Psoas muscle (tissue), 8 donors: ENCODE results near the gene UBE2E2. TPM values are rescaled to one million over a fixed set of nuclear protein-coding genes. Genes with fewer than 3 reads are reported as not detected.

ENCODE experiments used
- ATAC-seq, 4 donors: fragments of 200-7000 bp; cut with Tn5 transposase; one replicate each; pipeline ENCODE4 v1.9.1; 2020; ENCODE audit warnings: moderate library complexity in 3 of 4, mild to moderate bottlenecking in 2 of 4
- DNase-seq, 2 donors: peaks; one replicate each; pipeline ENCODE4 v3.0.0-alpha.2; 2020
- H3K27ac ChIP-seq: fragments of 200-600 bp; one replicate; pipeline ENCODE4 v1.8.0; 2022
- H3K27me3 ChIP-seq, 3 donors: fragments of 200-600 bp in 1 of 3; one replicate each; pipeline versions ENCODE4 v1.6.1 to v1.8.0; 2013 to 2022; ENCODE audit warnings: low read length in 2 of 3, mild to moderate bottlenecking in 2 of 3, moderate library complexity in 1 of 3; ENCODE audit not compliant: insufficient read depth in 3 of 3
- H3K36me3 ChIP-seq, 2 donors: fragments of 200-600 bp in 1 of 2; one replicate each; pipeline versions ENCODE4 v1.6.1 to v1.8.0; 2013 to 2022; ENCODE audit warnings: low read depth in 1 of 2, mild to moderate bottlenecking in 1 of 2, moderate library complexity in 1 of 2; ENCODE audit not compliant: insufficient read depth in 1 of 2
- H3K4me1 ChIP-seq: fragments of 200-600 bp; one replicate; pipeline ENCODE4 v1.8.0; 2022
- H3K4me3 ChIP-seq: fragments of 200-600 bp; one replicate; pipeline ENCODE4 v1.8.0; 2022; ENCODE audit warnings: mild to moderate bottlenecking
- H3K9me3 ChIP-seq: fragments of 200-600 bp; one replicate; pipeline ENCODE4 v1.8.0; 2022
- CTCF ChIP-seq: fragments of 200-600 bp; IDR thresholded peaks from one replicate; pipeline ENCODE4 v1.8.0; 2022; ENCODE audit warnings: antibody characterized with exemption
- WGBS, 3 donors: extraction: QIAGEN DNeasy Blood & Tissue Kit; methylation state at CpG; one replicate each; pipeline versions ENCODE4 v1.1.6 to v1.1.7; 2013; 5-methylcytosine and 5-hydroxymethylcytosine counted together
- intact Hi-C, 2 donors: fragments of 100-400 bp; cut with DNase I; formaldehyde crosslinking; loops; one replicate each; pipeline versions ENCODE4 v1.11.0 to v1.14.2; 2022
- polyA plus RNA-seq, 3 donors: library from polyadenylated mRNA; stranded (reverse); fragments of 200-250 nt; gene quantifications; one replicate each; pipeline ENCODE4 v1.2.3, GENCODE V29; 2013
- total RNA-seq, 4 donors: library from RNA; stranded (reverse); fragmentation: NEBNext Ultra II Directional in 2 of 4; extraction: Animal tissue kit (Norgen Biotek cat#: 25700) in 2 of 4; gene quantifications; one replicate each; pipeline versions ENCODE4 v1.2.1 to v1.2.4, GENCODE V29; 2021 to 2023
- donor health status: healthy with polysubstance abuse.
- donor health status: DM: no; HTN: no; CAD: no; lungs with moderate emphysema.
- donor health status: Bipolar disorder and iron deficiency.
- donor health status: healthy.
- donor health status: DM: yes; HTN: yes; CAD: no.
- donor health status: DM: no; HTN: no; CAD: no.
- donor health status: DM: no; HTN: no; CAD: no.
- donor health status: DM: yes; HTN: yes; CAD: no.

The UBE2E2 gene
- total and polyA plus RNA-seq, 7 donors, result 12.9 to 38.2 (median 34.0) TPM

- TF ChIP-seq CTCF, result no peak
- no peak overlapping the region for H3K27ac ChIP-seq
- intact Hi-C loops, result no loop called here
- no peak overlapping the region for H3K4me3 ChIP-seq
- no peaks in the 10 kb centered on the region for H3K36me3 ChIP-seq
- ATAC-seq, result peak in 2 of 4 donors; percentile 25 to 31
- no peaks in the 10 kb centered on the region for H3K9me3 ChIP-seq
- no peaks in the 10 kb centered on the region for H3K27me3 ChIP-seq
- DNase-seq, result no peak
- peaks cover 25% of the 10 kb centered on the region for H3K4me1 ChIP-seq
Observed at GRCh38 chr3:23422517-23422851, 219.4 kb downstream of the UBE2E2 start.

GRCh38 chr3:23425410-23425809 lies 222.3 kb downstream of the UBE2E2 start:
- H3K36me3 ChIP-seq, result no peaks in the 10 kb centered on the region
- no peak for ATAC-seq
- H3K4me1 ChIP-seq, result peaks cover 25% of the 10 kb centered on the region
- intact Hi-C loops, result no loop called here
- 96 to 99% (median 97%) methylated on average over 3 of the region's 3 CpGs for WGBS, 3 donors
- H3K27ac ChIP-seq, result no peak overlapping the region
- no peaks in the 10 kb centered on the region for H3K9me3 ChIP-seq
- no peaks in the 10 kb centered on the region for H3K27me3 ChIP-seq
- H3K4me3 ChIP-seq, result no peak overlapping the region
- no peak for DNase-seq
- no peak for TF ChIP-seq CTCF

GRCh38 chr3:23430781-23431398 lies 227.8 kb downstream of the UBE2E2 start:
- Histone ChIP-seq H3K4me3 (no peak overlapping the region), H3K4me1 (peaks cover 4% of the 10 kb centered on the region), H3K36me3 (no peaks in the 10 kb centered on the region), H3K27me3 (no peaks in the 10 kb centered on the region), H3K9me3 (no peaks in the 10 kb centered on the region), H3K27ac (no peak overlapping the region)
- intact Hi-C loops, result no loop called here
- 85 to 92% (median 87%) methylated on average over 2 of the region's 2 CpGs for WGBS, 3 donors
- ATAC-seq (peak in 1 of 4 donors; percentile 28), DNase-seq (no peak)
- TF ChIP-seq CTCF, result no peak

- Histone ChIP-seq H3K4me1 (peaks cover 6% of the 10 kb centered on the region), H3K36me3 (no peaks in the 10 kb centered on the region), H3K27me3 (no peaks in the 10 kb centered on the region), H3K9me3 (no peaks in the 10 kb centered on the region), H3K27ac (no peak overlapping the region), H3K4me3 (no peak overlapping the region)
- DNase-seq (no peak), ATAC-seq (peak in 3 of 4 donors; percentile 50 to 71 (median 66))
- intact Hi-C loops, result no loop called here
- no peak for TF ChIP-seq CTCF
- 39 to 57% (median 40%) methylated on average over 3 of the region's 3 CpGs for WGBS, 3 donors
Observed at GRCh38 chr3:23431764-23432163, 228.6 kb downstream of the UBE2E2 start.

- H3K4me1 ChIP-seq, result peaks cover 10% of the 10 kb centered on the region
- 93 to 94% (median 94%) methylated on average over 2 of the region's 2 CpGs for WGBS, 3 donors
- intact Hi-C loops, result no loop called here
- TF ChIP-seq CTCF, result no peak
- DNase-seq, result no peak
- H3K27me3 ChIP-seq, result no peaks in the 10 kb centered on the region
- H3K9me3 ChIP-seq, result no peaks in the 10 kb centered on the region
- no peak overlapping the region for H3K27ac ChIP-seq
- H3K36me3 ChIP-seq, result no peaks in the 10 kb centered on the region
- ATAC-seq, result no peak
- no peak overlapping the region for H3K4me3 ChIP-seq
Observed at GRCh38 chr3:23435318-23435717, 232.2 kb downstream of the UBE2E2 start.
